Suppressor macrophage treated with lipopolysaccharide for 4 hours (primary cell): Measurements from ENCODE around the gene MAML3.
"Not testable (repeated sequence)": the region's sequence is repeated elsewhere in the genome, so short reads cannot be mapped to it uniquely, and the experiment has no call there.

Experiments
- DNase-seq: peaks from one replicate; pipeline ENCODE4 v3.0.0-alpha.2; 2020

Gene MAML3

GRCh38 chr4:139956507-139957017, 197.4 kb downstream of the MAML3 start:
- DNase-seq, result no peak

- no peak for DNase-seq
Measured at GRCh38 chr4:139955600-139955999, 198.4 kb downstream of the MAML3 start.

- no peak for DNase-seq
Measured at GRCh38 chr4:139954512-139954911, 199.5 kb downstream of the MAML3 start.

GRCh38 chr4:139951021-139951420, 203.0 kb downstream of the MAML3 start:
- DNase-seq, result peak; percentile 22

GRCh38 chr4:139950568-139950967, 203.4 kb downstream of the MAML3 start:
- no peak for DNase-seq

- DNase-seq, result not testable (repeated sequence)
Measured at GRCh38 chr4:139944916-139945315, 209.1 kb downstream of the MAML3 start.

GRCh38 chr4:139943277-139943676, 210.7 kb downstream of the MAML3 start:
- DNase-seq, result no peak

- no peak for DNase-seq
Measured at GRCh38 chr4:139942241-139942640, 211.7 kb downstream of the MAML3 start.

- no peak for DNase-seq
Measured at GRCh38 chr4:139940600-139940999, 213.4 kb downstream of the MAML3 start.

GRCh38 chr4:139938414-139938813, 215.6 kb downstream of the MAML3 start:
- no peak for DNase-seq

GRCh38 chr4:139935911-139936310, 218.1 kb downstream of the MAML3 start:
- no peak for DNase-seq

- DNase-seq, result no peak
Measured at GRCh38 chr4:139934708-139935195, 219.2 kb downstream of the MAML3 start.

GRCh38 chr4:139934057-139934707, 219.8 kb downstream of the MAML3 start:
- DNase-seq, result peak; percentile 48

- no peak for DNase-seq
Measured at GRCh38 chr4:139933541-139933940, 220.4 kb downstream of the MAML3 start.

- no peak for DNase-seq
Measured at GRCh38 chr4:139933104-139933503, 220.9 kb downstream of the MAML3 start.

- DNase-seq, result no peak
Measured at GRCh38 chr4:139924782-139925181, 229.2 kb downstream of the MAML3 start.

- DNase-seq, result peak; percentile 37
Measured at GRCh38 chr4:139922406-139923024, 231.5 kb downstream of the MAML3 start.

- no peak for DNase-seq
Measured at GRCh38 chr4:139921429-139922184, 232.4 kb downstream of the MAML3 start.

GRCh38 chr4:139920486-139921002, 233.4 kb downstream of the MAML3 start:
- no peak for DNase-seq

- DNase-seq, result no peak
Measured at GRCh38 chr4:139919521-139919920, 234.5 kb downstream of the MAML3 start.

- no peak for DNase-seq
Measured at GRCh38 chr4:139919004-139919403, 235.0 kb downstream of the MAML3 start.

GRCh38 chr4:139918591-139918990, 235.4 kb downstream of the MAML3 start:
- DNase-seq, result no peak

- no peak for DNase-seq
Measured at GRCh38 chr4:139917896-139918295, 236.1 kb downstream of the MAML3 start.
